ENCODE results near the gene HIC2.
"Not testable (repeated sequence)": the region's sequence is repeated elsewhere in the genome, so short reads cannot be mapped to it uniquely, and the experiment has no call there.

The HIC2 gene

GRCh38 chr22:21449531-21450319 lies 32.6 kb downstream of the HIC2 start:
- DNase-seq (ENCODE audit: low read depth in 2 of 3, low spot score in 1 of 3) = no peak

- no peak for DNase-seq (ENCODE audit: low read depth in 2 of 3, low spot score in 1 of 3)
These were observed 33.2 kb downstream of the HIC2 start for GRCh38 chr22:21450320-21450831.

- no peak for DNase-seq (ENCODE audit: low read depth in 2 of 3, low spot score in 1 of 3)
These were observed 33.7 kb downstream of the HIC2 start for GRCh38 chr22:21450858-21451353.

GRCh38 chr22:21451545-21452520 lies 34.7 kb downstream of the HIC2 start:
- no peak for DNase-seq (ENCODE audit: low read depth in 2 of 3, low spot score in 1 of 3)

- DNase-seq (ENCODE audit: low read depth in 2 of 3, low spot score in 1 of 3) = not testable (repeated sequence)
These were observed 35.5 kb downstream of the HIC2 start for GRCh38 chr22:21452666-21453065.

- not testable (repeated sequence) for DNase-seq (ENCODE audit: low read depth in 2 of 3, low spot score in 1 of 3)
These were observed 37.8 kb downstream of the HIC2 start for GRCh38 chr22:21454998-21455333.

- DNase-seq (ENCODE audit: low read depth in 2 of 3, low spot score in 1 of 3) = no peak
These were observed 38.3 kb downstream of the HIC2 start for GRCh38 chr22:21455334-21456089.

GRCh38 chr22:21457023-21457787 lies 40.0 kb downstream of the HIC2 start:
- DNase-seq (ENCODE audit: low read depth in 2 of 3, low spot score in 1 of 3) = no peak

GRCh38 chr22:21462672-21463071 lies 45.5 kb downstream of the HIC2 start:
- not testable (repeated sequence) for DNase-seq (ENCODE audit: low read depth in 2 of 3, low spot score in 1 of 3)

- not testable (repeated sequence) for DNase-seq (ENCODE audit: low read depth in 2 of 3, low spot score in 1 of 3)
These were observed 50.4 kb downstream of the HIC2 start, which contains the start of gene TMEM191C for GRCh38 chr22:21467337-21468193. Gene TMEM191C (plus strand): TSS chr22:21467387. CDS start chr22:21467460, 73 bp downstream.

GRCh38 chr22:21468194-21469096 lies 51.3 kb downstream of the HIC2 start:
- peak; percentile 81 to 89 (median 86) for DNase-seq (ENCODE audit: low read depth in 2 of 3, low spot score in 1 of 3)

- not testable (repeated sequence) for DNase-seq (ENCODE audit: low read depth in 2 of 3, low spot score in 1 of 3)
These were observed 52.2 kb downstream of the HIC2 start for GRCh38 chr22:21469097-21469994.

GRCh38 chr22:21472984-21473383 lies 55.8 kb downstream of the HIC2 start:
- not testable (repeated sequence) for DNase-seq (ENCODE audit: low read depth in 2 of 3, low spot score in 1 of 3)

- not testable (repeated sequence) for DNase-seq (ENCODE audit: low read depth in 2 of 3, low spot score in 1 of 3)
These were observed 56.5 kb downstream of the HIC2 start for GRCh38 chr22:21473664-21474063.

GRCh38 chr22:21484039-21484438 lies 66.9 kb downstream of the HIC2 start:
- DNase-seq (ENCODE audit: low read depth in 2 of 3, low spot score in 1 of 3) = not testable (repeated sequence)

GRCh38 chr22:21487723-21488122 lies 70.6 kb downstream of the HIC2 start:
- not testable (repeated sequence) for DNase-seq (ENCODE audit: low read depth in 2 of 3, low spot score in 1 of 3)

- DNase-seq (ENCODE audit: low read depth in 2 of 3, low spot score in 1 of 3) = not testable (repeated sequence)
These were observed 72.0 kb downstream of the HIC2 start for GRCh38 chr22:21489149-21489680.
